Naive thymus-derived CD8-positive, alpha-beta T cell (primary cell): ENCODE results near the gene EIF4G2. TPM values are rescaled to one million over a fixed set of nuclear protein-coding genes. Genes with fewer than 3 reads are reported as not detected.
"Not testable (repeated sequence)": the region's sequence is repeated elsewhere in the genome, so short reads cannot be mapped to it uniquely, and the experiment has no call there.

Experiments used
- ATAC-seq, 2 donors: fragments of 150-1000 bp; cut with Tn5 transposase in 1 of 2; sonication (Bioruptor Pico), chemical (Tn5 transposase) in 1 of 2; 1 replicate in 1 of 2; 2 replicates in 1 of 2; pipeline ENCODE4 v1.10.0; 2021; ENCODE audit warnings: mild to moderate bottlenecking in 2 of 2, moderate library complexity in 2 of 2
- POLR2A ChIA-PET: fragments of 350-600 bp; sonication (Branson Sonifier 250); formaldehyde crosslinking; loops from one replicate; lab custom pipeline; 2021; ENCODE audit warnings: antibody characterized with exemption; lab: Charles Lee
- DNase-seq, 10 donors: peaks; one replicate each; pipeline versions ENCODE4 v3.0.0 to v3.0.0-alpha.2; 2020 to 2022
- H3K27ac Mint-ChIP-seq, 10 donors: one replicate each; pipeline ENCODE4 v1.8.0; 2020 to 2022; ENCODE audit warnings: mild to moderate bottlenecking in 10 of 10, mixed read lengths in 10 of 10, moderate library complexity in 4 of 10, inconsistent platforms in 1 of 10
- H3K27me3 Mint-ChIP-seq, 5 donors: one replicate each; pipeline ENCODE4 v1.8.0; 2021 to 2022; ENCODE audit warnings: mixed read lengths in 5 of 5
- H3K36me3 Mint-ChIP-seq, 3 donors: one replicate each; pipeline ENCODE4 v1.8.0; 2020 to 2022; ENCODE audit warnings: mixed read lengths in 3 of 3, mild to moderate bottlenecking in 2 of 3, inconsistent platforms in 1 of 3
- H3K4me1 Mint-ChIP-seq, 4 donors: one replicate each; pipeline ENCODE4 v1.8.0; 2021 to 2022; ENCODE audit warnings: mixed read lengths in 4 of 4
- H3K4me3 Mint-ChIP-seq, 10 donors: one replicate each; pipeline ENCODE4 v1.8.0; 2020 to 2022; ENCODE audit warnings: mild to moderate bottlenecking in 10 of 10, mixed read lengths in 10 of 10, moderate library complexity in 6 of 10, inconsistent platforms in 1 of 10
- H3K9me3 Mint-ChIP-seq, 9 donors: one replicate each; pipeline ENCODE4 v1.8.0; 2020 to 2022; ENCODE audit warnings: mixed read lengths in 9 of 9, mild to moderate bottlenecking in 3 of 9, inconsistent platforms in 1 of 9, moderate library complexity in 1 of 9
- polyA plus RNA-seq, 3 donors: library from polyadenylated mRNA; unstranded; fragments of 300-500 nt; fragmentation: Illumina TruSeq; gene quantifications; one replicate each; pipeline ENCODE4 v1.2.3, GENCODE V29; 2021
- total RNA-seq, 8 experiments: library from RNA in 2 of 8; stranded (reverse) in 2 of 8; gene quantifications; one replicate each; pipeline ENCODE4 v1.2.3 and lab custom pipeline; 2021 to 2026

EIF4G2 gene
- total and polyA plus RNA-seq, 5 experiments from 2014 or later: 315 to 638 (median 425) TPM

DNA sequence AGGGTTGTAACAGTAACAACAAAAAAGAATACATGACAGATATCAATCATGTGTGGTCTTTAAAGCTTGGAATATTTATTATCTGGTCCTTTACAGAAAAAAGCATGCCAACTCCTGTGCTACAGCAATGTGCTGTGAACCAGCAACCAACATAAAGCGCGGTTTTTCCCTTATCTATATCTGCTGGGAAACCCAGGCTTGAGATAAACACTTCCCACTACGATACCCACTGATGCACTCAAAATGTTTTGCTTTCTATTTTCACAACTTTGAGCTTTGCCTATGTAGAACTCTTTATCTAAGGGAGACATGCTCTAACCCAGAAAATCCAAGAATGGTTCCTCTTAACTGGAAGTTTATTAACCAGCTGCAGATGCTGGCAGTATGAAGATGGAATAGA is 30.2 kb upstream of the EIF4G2 start:
- ATAC-seq (no peak), DNase-seq (no peak)
- H3K9me3 Mint-ChIP-seq: no peaks in the 10 kb centered on the region
- H3K4me1 Mint-ChIP-seq: peaks cover 4 to 21% (median 9%) of the 10 kb centered on the region in 4 donors
- no peaks in the 10 kb centered on the region for H3K36me3 Mint-ChIP-seq
- no peak overlapping the region for H3K4me3 Mint-ChIP-seq
- no peaks in the 10 kb centered on the region for H3K27me3 Mint-ChIP-seq
- H3K27ac Mint-ChIP-seq: peak overlapping the region in 1 of 10 donors; percentile 8
- POLR2A ChIA-PET: interaction anchor here (0.9 to 4.1 kb wide), 3 partner anchors 14 to 30 kb away, joined by 3 to 17 read pairs (median 3); partner anchors contain the start of genes EIF4G2 and ZBED5

DNA sequence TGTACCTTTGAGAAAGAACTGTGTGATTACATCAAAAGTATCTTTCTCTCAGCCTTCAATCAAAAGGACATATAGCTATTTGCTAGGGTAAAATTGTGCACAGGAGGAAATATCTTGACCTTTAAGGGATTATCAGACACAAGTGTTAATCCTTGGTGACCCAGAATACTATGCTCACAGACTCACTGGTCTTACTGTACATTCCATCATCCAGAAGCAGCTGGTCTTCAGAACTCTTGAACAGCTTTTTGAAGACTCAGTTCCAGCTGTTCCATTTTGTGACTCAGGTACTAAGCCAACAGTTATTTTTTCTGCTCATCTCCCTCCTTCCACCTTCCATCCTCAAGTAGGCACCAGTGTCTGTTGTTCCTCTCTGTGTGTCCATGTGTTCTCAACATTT is 29.4 kb upstream of the EIF4G2 start:
- POLR2A ChIA-PET: interaction anchor here (4.1 kb wide), 1 partner anchor 29 kb away, joined by 17 read pairs; the partner anchor contains the start of gene EIF4G2
- peak overlapping the region in 1 of 10 donors; percentile 17 for H3K27ac Mint-ChIP-seq
- ATAC-seq (no peak), DNase-seq (no peak)
- no peak overlapping the region for H3K4me3 Mint-ChIP-seq
- H3K9me3 Mint-ChIP-seq: no peaks in the 10 kb centered on the region
- peaks cover 4 to 18% (median 9%) of the 10 kb centered on the region in 4 donors for H3K4me1 Mint-ChIP-seq
- no peaks in the 10 kb centered on the region for H3K36me3 Mint-ChIP-seq
- no peaks in the 10 kb centered on the region for H3K27me3 Mint-ChIP-seq

DNA sequence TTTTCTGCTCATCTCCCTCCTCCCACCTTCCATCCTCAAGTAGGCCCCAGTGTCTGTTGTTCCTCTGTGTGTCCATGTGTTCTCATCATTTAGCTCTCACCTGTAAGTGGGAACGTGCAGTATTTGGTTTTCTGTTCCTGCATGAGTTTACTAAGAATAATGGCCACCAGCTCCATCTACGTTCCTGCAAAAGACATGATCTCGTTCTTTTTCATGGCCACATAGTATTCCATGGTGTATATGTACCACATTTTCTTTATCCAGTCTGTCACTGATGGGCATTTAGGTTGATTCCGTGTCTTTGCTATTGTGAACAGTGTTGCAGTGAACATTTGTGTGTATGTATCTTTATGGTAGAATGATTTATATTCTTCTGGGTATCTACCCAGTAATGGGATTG is 28.2 kb upstream of the EIF4G2 start:
- not testable (repeated sequence) for H3K27me3 Mint-ChIP-seq, H3K4me3 Mint-ChIP-seq, H3K9me3 Mint-ChIP-seq, DNase-seq, H3K27ac Mint-ChIP-seq, H3K36me3 Mint-ChIP-seq, ATAC-seq
- peaks cover 4 to 14% (median 9%) of the 10 kb centered on the region in 4 donors for H3K4me1 Mint-ChIP-seq
- POLR2A ChIA-PET: interaction anchor here (1.5 to 4.1 kb wide), 2 partner anchors 21 to 28 kb away, joined by 5 to 17 read pairs; partner anchors contain the start of genes EIF4G2 and ZBED5

DNA sequence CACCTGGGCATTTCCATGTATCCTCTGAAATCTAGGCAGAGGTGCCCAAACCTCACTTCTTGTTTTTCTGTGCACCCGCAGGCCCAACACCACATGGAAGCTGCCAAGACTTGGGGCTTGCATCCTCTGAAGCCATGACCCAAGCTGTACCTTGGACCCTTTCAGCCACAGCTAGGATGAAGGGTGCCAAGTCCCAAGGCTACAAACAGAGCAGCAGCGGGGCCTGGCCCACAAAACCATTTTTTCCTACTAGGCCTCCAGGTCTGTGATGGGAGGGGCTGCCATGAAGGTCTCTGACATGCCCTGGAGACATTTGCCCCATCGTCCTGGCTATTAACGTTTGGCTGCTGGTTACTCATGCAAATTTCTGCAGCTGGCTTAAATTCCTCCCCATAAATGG is 20.4 kb upstream of the EIF4G2 start:
- Mint-ChIP-seq H3K36me3 (peaks cover 0 to 10% (median 2%) of the 10 kb centered on the region in 3 donors), H3K4me3 (no peak overlapping the region), H3K4me1 (peaks cover 7 to 9% (median 8%) of the 10 kb centered on the region in 4 donors), H3K27me3 (peaks cover 0 to 3% (median 0%) of the 10 kb centered on the region in 5 donors), H3K9me3 (no peaks in the 10 kb centered on the region), H3K27ac (no peak overlapping the region)
- DNase-seq (no peak), ATAC-seq (no peak)
- POLR2A ChIA-PET: interaction anchor here (0.7 to 2.7 kb wide), 2 partner anchors 21 to 1395 kb away, joined by 3 to 9 read pairs; partner anchors contain the start of gene EIF4G2

DNA sequence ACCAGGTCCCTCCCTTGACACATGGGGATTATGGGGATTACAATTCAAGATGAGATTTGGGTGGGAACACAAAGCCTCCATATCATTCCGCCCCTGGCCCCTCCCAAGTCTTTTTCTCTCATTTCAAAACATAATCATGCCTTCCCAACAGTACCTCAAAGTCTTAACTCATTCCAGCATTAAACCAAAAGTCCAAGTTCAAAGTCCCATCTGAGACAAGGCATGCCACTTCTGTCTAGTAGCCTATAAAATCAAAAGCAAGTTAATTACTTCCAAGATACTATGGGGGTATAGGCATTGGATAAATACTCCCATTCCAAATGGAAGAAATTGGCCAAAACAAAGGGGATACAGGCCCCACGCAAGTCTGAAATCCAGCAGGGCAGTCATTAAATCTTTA is 19.7 kb upstream of the EIF4G2 start:
- DNase-seq (no peak), ATAC-seq (no peak)
- Mint-ChIP-seq H3K4me1 (peaks cover 8 to 15% (median 10%) of the 10 kb centered on the region in 4 donors), H3K36me3 (peaks cover 3 to 10% (median 4%) of the 10 kb centered on the region in 3 donors), H3K27me3 (peaks cover 0 to 3% (median 0%) of the 10 kb centered on the region in 5 donors), H3K9me3 (no peaks in the 10 kb centered on the region), H3K27ac (no peak overlapping the region), H3K4me3 (no peak overlapping the region)
- POLR2A ChIA-PET: interaction anchor here (2.7 kb wide), 1 partner anchor 20 kb away, joined by 9 read pairs; the partner anchor contains the start of gene EIF4G2

DNA sequence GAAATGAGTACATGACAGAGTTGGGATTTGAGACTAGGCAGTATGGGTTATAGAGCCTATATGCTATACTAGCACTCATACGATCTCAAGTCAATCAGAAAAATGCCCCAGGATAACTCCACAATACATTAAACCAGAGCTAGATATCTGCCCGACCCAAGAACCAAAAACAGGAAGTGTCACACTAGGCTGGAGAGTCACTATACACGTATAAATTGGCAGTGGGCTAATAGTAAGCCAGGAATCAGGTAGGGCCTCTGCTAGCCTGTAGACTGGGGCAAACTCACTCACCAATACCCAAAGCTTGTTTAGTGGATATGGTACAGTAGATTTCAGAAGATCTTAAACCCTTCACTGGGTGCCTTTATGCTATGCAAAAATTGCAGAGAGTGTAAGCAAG is 16.2 kb upstream of the EIF4G2 start:
- peak overlapping the region in 6 of 10 donors; percentile 0 to 38 (median 14) for H3K4me3 Mint-ChIP-seq
- POLR2A ChIA-PET: interaction anchor here (0.8 to 3.5 kb wide), 6 partner anchors 8 to 1308 kb away, joined by 3 to 20 read pairs (median 4); partner anchors contain the start of genes EIF4G2 and ZBED5
- peaks cover 9 to 22% (median 13%) of the 10 kb centered on the region in 4 donors for H3K4me1 Mint-ChIP-seq
- no peak for DNase-seq
- ATAC-seq: peak in 1 of 2 donors; percentile 73
- H3K27me3 Mint-ChIP-seq: peaks cover 0 to 3% (median 0%) of the 10 kb centered on the region in 5 donors
- peaks cover 10 to 14% (median 11%) of the 10 kb centered on the region in 3 donors for H3K36me3 Mint-ChIP-seq
- no peaks in the 10 kb centered on the region for H3K9me3 Mint-ChIP-seq
- H3K27ac Mint-ChIP-seq: peak overlapping the region in 7 of 10 donors; percentile 1 to 77 (median 40)

DNA sequence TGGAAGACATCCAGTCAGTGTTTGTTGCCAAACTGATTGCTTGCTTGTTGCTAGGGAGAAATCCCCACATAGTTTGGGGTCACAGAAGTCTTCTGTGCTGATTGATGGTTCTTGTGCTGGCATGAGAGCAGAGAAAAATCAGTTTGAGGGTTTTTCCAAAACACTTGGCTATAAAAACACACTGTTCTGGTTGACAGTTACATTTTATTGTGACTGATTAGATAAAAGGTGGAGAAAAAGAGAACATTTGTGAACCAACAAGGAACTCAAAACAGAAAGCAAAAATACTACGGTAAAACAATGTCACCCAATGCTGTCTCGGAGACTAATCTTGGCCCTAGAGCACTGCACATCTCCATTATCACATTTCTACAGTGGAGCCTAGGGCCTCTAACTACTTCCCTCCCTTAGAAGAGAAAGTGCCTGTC is 14.4 kb upstream of the EIF4G2 start:
- Mint-ChIP-seq H3K9me3 (no peaks in the 10 kb centered on the region), H3K4me1 (peaks cover 9 to 22% (median 13%) of the 10 kb centered on the region in 4 donors), H3K4me3 (peak overlapping the region in 7 of 10 donors; percentile 2 to 46 (median 21)), H3K36me3 (peaks cover 10 to 14% (median 11%) of the 10 kb centered on the region in 3 donors), H3K27me3 (peaks cover 0 to 3% (median 0%) of the 10 kb centered on the region in 5 donors), H3K27ac (peak overlapping the region in 8 of 10 donors; percentile 37 to 82 (median 71))
- peak; percentile 35 to 50 for ATAC-seq
- no peak for DNase-seq
- POLR2A ChIA-PET: interaction anchor here (3.5 kb wide), 1 partner anchor 14 kb away, joined by 20 read pairs; the partner anchor contains the start of gene EIF4G2

DNA sequence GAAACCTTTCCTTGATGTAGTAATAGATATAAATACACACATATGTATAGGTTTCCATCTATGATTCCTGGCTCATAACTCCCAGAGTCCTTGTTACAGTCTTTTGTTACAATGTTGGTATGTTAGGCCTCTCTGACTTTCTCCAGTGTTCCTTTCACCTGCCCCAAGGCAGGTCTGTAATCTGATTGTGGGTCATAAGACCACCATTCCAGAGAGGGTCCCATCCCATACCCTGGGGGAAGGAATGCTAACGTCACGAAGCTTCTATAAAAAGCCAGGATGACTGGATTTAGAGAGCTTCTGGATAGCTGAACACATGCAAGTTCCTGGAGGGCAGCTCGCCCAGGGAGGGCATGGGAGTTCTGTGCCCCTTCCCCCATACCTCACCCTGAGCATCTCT is 13.8 kb upstream of the EIF4G2 start:
- peaks cover 9 to 22% (median 13%) of the 10 kb centered on the region in 4 donors for H3K4me1 Mint-ChIP-seq
- DNase-seq, POLR2A ChIA-PET, ATAC-seq, H3K4me3 Mint-ChIP-seq, H3K9me3 Mint-ChIP-seq, H3K27me3 Mint-ChIP-seq: not testable (repeated sequence)
- H3K27ac Mint-ChIP-seq: peak overlapping the region in 3 of 10 donors; percentile 71 to 82 (median 71)
- peaks cover 4 to 12% (median 11%) of the 10 kb centered on the region in 3 donors for H3K36me3 Mint-ChIP-seq

DNA sequence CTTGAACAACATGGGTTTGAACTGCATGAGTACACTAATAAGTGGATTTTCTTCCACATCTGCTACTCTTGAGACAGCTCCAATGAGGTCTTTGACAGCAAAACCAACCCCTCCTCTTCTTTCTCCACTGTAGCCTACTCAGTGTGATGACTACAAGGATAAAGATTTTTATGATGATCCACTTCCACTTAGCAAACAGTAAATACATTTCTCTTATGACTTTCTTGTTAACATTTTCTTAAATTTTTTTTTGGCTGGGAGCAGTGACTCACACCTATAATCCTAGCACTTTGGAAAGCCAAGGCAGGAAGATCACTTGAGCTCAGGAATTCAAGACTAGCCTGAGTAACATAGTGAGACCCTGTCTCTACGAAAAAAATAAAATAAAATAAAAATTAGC is 9.9 kb upstream of the EIF4G2 start:
- Mint-ChIP-seq H3K27me3 (peaks cover 0 to 12% (median 7%) of the 10 kb centered on the region in 5 donors), H3K27ac (no peak overlapping the region), H3K36me3 (peaks cover 0 to 12% (median 8%) of the 10 kb centered on the region in 3 donors), H3K9me3 (no peaks in the 10 kb centered on the region), H3K4me3 (no peak overlapping the region), H3K4me1 (peaks cover 0 to 9% (median 4%) of the 10 kb centered on the region in 4 donors)
- POLR2A ChIA-PET: interaction anchor here (0.6 to 5.5 kb wide), 2 partner anchors 10 to 20 kb away, joined by 6 to 25 read pairs; partner anchors contain the start of gene EIF4G2
- ATAC-seq (no peak), DNase-seq (no peak)

DNA sequence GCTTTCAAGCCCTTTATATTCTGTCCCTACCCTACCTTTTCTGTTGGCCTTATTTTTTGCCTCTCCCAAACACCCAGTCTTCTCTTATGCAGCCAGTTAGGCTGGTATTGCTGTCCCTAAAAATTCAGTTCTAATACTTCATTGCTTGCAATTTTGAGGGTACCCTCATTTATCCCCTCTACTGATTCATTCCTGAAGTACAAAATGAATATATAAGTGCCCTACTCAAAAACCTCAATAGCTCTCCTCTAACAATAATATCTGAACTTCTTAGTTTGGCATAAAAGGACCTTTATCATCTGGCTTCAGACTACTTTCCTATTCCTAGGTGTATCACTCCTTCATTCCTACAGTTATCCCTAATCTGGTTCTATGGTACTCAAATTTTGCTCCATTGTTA is 5.2 kb upstream of the EIF4G2 start:
- POLR2A ChIA-PET: no interaction called here
- ATAC-seq (no peak), DNase-seq (no peak)
- Mint-ChIP-seq H3K4me1 (peaks cover 4 to 12% (median 9%) of the 10 kb centered on the region in 4 donors), H3K27ac (no peak overlapping the region), H3K4me3 (no peak overlapping the region), H3K27me3 (peaks cover 0 to 12% (median 7%) of the 10 kb centered on the region in 5 donors), H3K36me3 (peaks cover 0 to 2% (median 0%) of the 10 kb centered on the region in 3 donors), H3K9me3 (no peaks in the 10 kb centered on the region)

DNA sequence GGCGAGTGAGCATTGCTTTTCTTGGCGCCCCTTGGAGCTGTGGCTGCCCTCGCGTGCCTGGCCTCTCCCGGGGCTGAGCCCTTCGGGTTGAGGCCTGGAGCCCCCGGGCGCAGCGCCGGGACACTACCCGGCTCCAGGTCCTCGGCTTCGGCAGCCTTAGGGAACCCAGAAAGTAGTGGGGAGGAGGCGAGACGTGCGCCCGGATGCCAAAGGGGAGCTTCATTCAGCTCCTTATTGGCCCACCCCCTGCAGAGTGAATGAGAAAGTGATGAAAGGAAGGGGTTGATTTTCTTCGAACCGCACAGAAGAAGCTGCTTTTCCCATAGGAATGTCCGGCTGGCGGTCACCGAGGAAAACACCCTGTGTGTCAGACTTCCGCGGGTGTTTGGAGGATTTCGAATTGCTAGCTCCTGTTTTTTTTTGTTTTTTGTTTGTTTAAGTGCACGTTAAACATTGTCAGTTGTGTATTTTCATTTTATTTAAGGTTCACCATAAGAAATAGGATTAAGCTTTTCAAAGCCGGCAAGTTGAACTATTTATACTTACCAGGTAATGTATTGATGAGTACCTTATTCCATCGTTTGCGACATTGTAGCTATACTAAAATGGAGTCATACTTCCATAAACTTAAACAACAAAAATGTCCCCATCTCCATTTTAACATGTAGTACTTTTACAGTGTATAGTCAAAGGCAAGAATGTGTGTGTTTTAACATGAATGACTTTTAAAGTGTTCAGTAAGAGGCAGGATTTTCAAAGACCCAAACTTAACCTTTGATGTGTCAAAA is 841 bp upstream of the EIF4G2 start:
- Mint-ChIP-seq H3K4me3 (peak overlapping the region; percentile 94 to 99 (median 97)), H3K36me3 (peaks cover 3 to 34% (median 27%) of the 10 kb centered on the region in 3 donors), H3K27ac (peak overlapping the region; percentile 96 to 100 (median 99)), H3K4me1 (peaks cover 18 to 44% (median 36%) of the 10 kb centered on the region in 4 donors), H3K9me3 (no peaks in the 10 kb centered on the region), H3K27me3 (no peaks in the 10 kb centered on the region)
- ATAC-seq (peak; percentile 11 to 19), DNase-seq (peak in 4 of 10 donors; percentile 26 to 52 (median 32))
- POLR2A ChIA-PET: interaction anchor here (0.6 to 9.6 kb wide), 37 partner anchors 9 to 1349 kb away, joined by 3 to 430 read pairs (median 9); partner anchors contain the start of genes CTR9, RNF141, USP47 and WEE1

DNA sequence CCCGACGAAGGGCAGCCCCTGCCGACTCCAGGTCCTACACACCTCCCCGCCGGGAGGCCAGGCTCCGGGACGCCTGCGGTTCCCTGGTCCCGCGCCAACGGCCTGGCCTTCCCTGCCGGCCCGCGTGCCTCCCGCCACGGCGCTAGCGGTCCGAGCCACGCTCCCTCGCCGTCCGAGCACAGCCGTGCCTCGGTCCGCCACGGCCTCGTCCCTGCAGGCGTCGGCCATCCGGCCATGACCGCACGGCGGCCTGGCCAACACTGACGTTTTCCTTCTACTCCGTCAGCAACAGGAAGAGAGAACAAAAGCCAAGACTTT is 532 bp downstream of the EIF4G2 start:
- no peak for DNase-seq
- Mint-ChIP-seq H3K4me3 (peak overlapping the region; percentile 94 to 99 (median 97)), H3K36me3 (peaks cover 7 to 47% (median 38%) of the 10 kb centered on the region in 3 donors), H3K9me3 (no peaks in the 10 kb centered on the region), H3K4me1 (peaks cover 26 to 58% (median 48%) of the 10 kb centered on the region in 4 donors), H3K27me3 (no peaks in the 10 kb centered on the region), H3K27ac (peak overlapping the region; percentile 96 to 100 (median 99))
- ATAC-seq: no peak
- POLR2A ChIA-PET: interaction anchor here (0.7 to 9.6 kb wide), 30 partner anchors 10 to 1348 kb away, joined by 3 to 430 read pairs (median 10); partner anchors contain the start of genes CTR9, RNF141, USP47 and WEE1
